K562 (cell line): ENCODE results near the gene GPR37L1. TPM values are rescaled to one million over a fixed set of nuclear protein-coding genes. Genes with fewer than 3 reads are reported as not detected.

Source experiments
- CTBP1 ChIP-seq: fragments of 450-650 bp; IDR thresholded peaks from 2 replicates; pipeline ENCODE4 v1.6.1; 2016; ENCODE audit warnings: borderline replicate concordance
- HDAC1 ChIP-seq, 2 experiments: fragments of 450-650 bp; IDR thresholded peaks; 2 replicates each; pipeline ENCODE4 v1.6.1; 2016 to 2017; ENCODE audit warnings: inconsistent platforms in 1 of 2, mild to moderate bottlenecking in 1 of 2, moderate library complexity in 1 of 2
- HDAC6 ChIP-seq: IDR thresholded peaks from 2 replicates; pipeline ENCODE4 v1.6.1; 2012; ENCODE audit warnings: low read depth, mild to moderate bottlenecking, control low read depth, inconsistent platforms, low read length, moderate library complexity
- JUND ChIP-seq, 2 experiments: IDR thresholded peaks; 2 replicates in 1 of 2; 3 replicates in 1 of 2; pipeline ENCODE4 v1.6.1; 2011; ENCODE audit warnings: borderline replicate concordance in 2 of 2, low read depth in 2 of 2, low read length in 2 of 2, improper control_type of control experiment in 1 of 2, missing biosample characterization in 1 of 2, missing genetic modification characterization in 1 of 2, missing genetic modification reagents in 1 of 2
- SRSF3 ChIP-seq: fragments of 200-400 bp; formaldehyde crosslinking; IDR thresholded peaks from 2 replicates; pipeline ENCODE4 v1.6.1; 2016; ENCODE audit warnings: mild to moderate bottlenecking, low read length, moderate library complexity; ENCODE audit not compliant: insufficient read depth
- TRIM28 ChIP-seq: fragments of 450-650 bp; IDR thresholded peaks from 2 replicates; pipeline ENCODE4 v1.6.1; 2017
- ZNF12 ChIP-seq: sonication (generic); formaldehyde crosslinking; IDR thresholded peaks from 2 replicates; pipeline ENCODE4 v1.4.0; 2020; ENCODE audit warnings: mild to moderate bottlenecking, missing genetic modification reagents
- polyA plus RNA-seq, 8 experiments: library from polyadenylated mRNA; depleted of rRNA in 4 of 8; stranded (reverse) in 5 of 8; unstranded in 3 of 8; fragments of >200 nt; fragmentation: Nextera tagmentation in 2 of 8; fragmentation: Illumina TruSeq in 1 of 8; extraction: Ambion mirVana in 2 of 8; extraction: Trizol in 1 of 8; gene quantifications; 2 replicates each; pipeline versions ENCODE4 v1.2.1 to v1.2.3, GENCODE V29; 2011 to 2014; ENCODE audit warnings: inconsistent platforms in 1 of 8, missing spikeins in 1 of 8
- total RNA-seq, 7 experiments: library from RNA; depleted of rRNA in 6 of 7; stranded (reverse); fragments of >200 nt in 6 of 7; fragmentation: Illumina TruSeq in 2 of 7; extraction: Trizol in 2 of 7; gene quantifications; 2 replicates each; pipeline versions ENCODE4 v1.2.1 to v1.2.3, GENCODE V29; 2011 to 2021; ENCODE audit warnings: low replicate concordance in 1 of 7
- TF ChIP-seq, protein P1 (sequence below), 3 experiments: IDR thresholded peaks in 2 of 3; conservative IDR thresholded peaks in 1 of 3; 2 replicates each; pipeline ENCODE4 v1.5.1; 2011 to 2012; ENCODE audit warnings: low read length in 3 of 3, mild to moderate bottlenecking in 3 of 3, control low read depth in 2 of 3, improper control_type of control experiment in 1 of 3, inconsistent platforms in 1 of 3, low read depth in 1 of 3, mixed read lengths in 1 of 3, moderate library complexity in 1 of 3; ENCODE audit not compliant: insufficient read depth in 2 of 3
- TF ChIP-seq, protein P2 (sequence below), 2 experiments: fragments of 450-650 bp; conservative IDR thresholded peaks; 2 replicates each; pipeline ENCODE4 v1.6.1; 2017; ENCODE audit warnings: mild to moderate bottlenecking in 2 of 2, moderate library complexity in 2 of 2
- TF ChIP-seq, protein P3 (sequence below), 2 experiments: fragments of 450-650 bp; formaldehyde crosslinking in 1 of 2; IDR thresholded peaks; 2 replicates each; pipeline versions ENCODE4 v1.4.0 to v1.6.1; 2014 to 2020; ENCODE audit warnings: mild to moderate bottlenecking in 2 of 2, borderline replicate concordance in 1 of 2, low read depth in 1 of 2
- TF ChIP-seq, protein P4 (sequence below): fragments of 250-450 bp; sonication (Bioruptor Pico); IDR thresholded peaks from 2 replicates; pipeline ENCODE4 v1.8.0; 2021; ENCODE audit warnings: moderate library complexity, mild to moderate bottlenecking, inconsistent platforms

GPR37L1 gene
- total and polyA plus RNA-seq, 9 of the 15 experiments (the other 6 are each of a cell fraction or from before 2014, with no cell fraction given): not detected

DNA sequence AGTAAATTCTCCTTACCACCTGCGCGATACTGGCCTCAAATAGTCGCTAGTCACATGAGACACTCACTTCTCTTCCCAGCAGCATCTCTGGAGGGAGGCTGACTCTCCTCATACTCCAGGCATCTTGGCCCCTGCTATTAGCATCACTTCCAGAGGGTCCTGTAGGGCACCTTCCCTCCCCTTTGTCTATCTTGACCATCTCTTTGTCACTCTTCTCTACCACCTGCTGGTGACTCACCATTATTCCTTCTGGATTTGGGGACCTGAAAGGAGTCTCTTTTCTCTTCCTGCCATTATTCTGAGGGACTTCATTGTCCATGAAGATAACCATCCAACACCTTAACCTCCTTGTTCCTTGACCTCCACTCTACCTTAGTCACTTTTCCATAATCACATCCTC is 31.7 kb upstream of the GPR37L1 start (continued):
- TF ChIP-seq, protein P1, sequence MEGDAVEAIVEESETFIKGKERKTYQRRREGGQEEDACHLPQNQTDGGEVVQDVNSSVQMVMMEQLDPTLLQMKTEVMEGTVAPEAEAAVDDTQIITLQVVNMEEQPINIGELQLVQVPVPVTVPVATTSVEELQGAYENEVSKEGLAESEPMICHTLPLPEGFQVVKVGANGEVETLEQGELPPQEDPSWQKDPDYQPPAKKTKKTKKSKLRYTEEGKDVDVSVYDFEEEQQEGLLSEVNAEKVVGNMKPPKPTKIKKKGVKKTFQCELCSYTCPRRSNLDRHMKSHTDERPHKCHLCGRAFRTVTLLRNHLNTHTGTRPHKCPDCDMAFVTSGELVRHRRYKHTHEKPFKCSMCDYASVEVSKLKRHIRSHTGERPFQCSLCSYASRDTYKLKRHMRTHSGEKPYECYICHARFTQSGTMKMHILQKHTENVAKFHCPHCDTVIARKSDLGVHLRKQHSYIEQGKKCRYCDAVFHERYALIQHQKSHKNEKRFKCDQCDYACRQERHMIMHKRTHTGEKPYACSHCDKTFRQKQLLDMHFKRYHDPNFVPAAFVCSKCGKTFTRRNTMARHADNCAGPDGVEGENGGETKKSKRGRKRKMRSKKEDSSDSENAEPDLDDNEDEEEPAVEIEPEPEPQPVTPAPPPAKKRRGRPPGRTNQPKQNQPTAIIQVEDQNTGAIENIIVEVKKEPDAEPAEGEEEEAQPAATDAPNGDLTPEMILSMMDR (IDR thresholded peaks at IDR 0.05 in 2 of 3, conservative IDR thresholded peaks at IDR 0.05 in 1 of 3; ENCODE audit: insufficient read depth in 2 of 3, low read depth in 1 of 3, low read length in 3 of 3): peak in 2 of 3 experiments; percentile 23 to 38; a peak in 2 of 6 replicates
- peak; percentile 89 for TF ChIP-seq CTBP1
- TF ChIP-seq TRIM28: no peak
- TF ChIP-seq ZNF12 (CRISPR knock-in tag): peak; percentile 67; the same call in 1 of the 2 replicates
- no peak for TF ChIP-seq SRSF3
- TF ChIP-seq, protein P2, sequence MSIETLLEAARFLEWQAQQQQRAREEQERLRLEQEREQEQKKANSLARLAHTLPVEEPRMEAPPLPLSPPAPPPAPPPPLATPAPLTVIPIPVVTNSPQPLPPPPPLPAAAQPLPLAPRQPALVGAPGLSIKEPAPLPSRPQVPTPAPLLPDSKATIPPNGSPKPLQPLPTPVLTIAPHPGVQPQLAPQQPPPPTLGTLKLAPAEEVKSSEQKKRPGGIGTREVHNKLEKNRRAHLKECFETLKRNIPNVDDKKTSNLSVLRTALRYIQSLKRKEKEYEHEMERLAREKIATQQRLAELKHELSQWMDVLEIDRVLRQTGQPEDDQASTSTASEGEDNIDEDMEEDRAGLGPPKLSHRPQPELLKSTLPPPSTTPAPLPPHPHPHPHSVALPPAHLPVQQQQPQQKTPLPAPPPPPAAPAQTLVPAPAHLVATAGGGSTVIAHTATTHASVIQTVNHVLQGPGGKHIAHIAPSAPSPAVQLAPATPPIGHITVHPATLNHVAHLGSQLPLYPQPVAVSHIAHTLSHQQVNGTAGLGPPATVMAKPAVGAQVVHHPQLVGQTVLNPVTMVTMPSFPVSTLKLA (conservative IDR thresholded peaks at IDR 0.05): no peak
- 0 out of 2 replicates have a peak, but pooled peaks have one; percentile 13 for TF ChIP-seq JUND (IDR thresholded peaks at IDR 0.05; ENCODE audit: borderline replicate concordance, low read depth, low read length)
- no peak for TF ChIP-seq JUND (tag; IDR thresholded peaks at IDR 0.05; ENCODE audit: borderline replicate concordance, low read depth, low read length)
- TF ChIP-seq, protein P3, sequence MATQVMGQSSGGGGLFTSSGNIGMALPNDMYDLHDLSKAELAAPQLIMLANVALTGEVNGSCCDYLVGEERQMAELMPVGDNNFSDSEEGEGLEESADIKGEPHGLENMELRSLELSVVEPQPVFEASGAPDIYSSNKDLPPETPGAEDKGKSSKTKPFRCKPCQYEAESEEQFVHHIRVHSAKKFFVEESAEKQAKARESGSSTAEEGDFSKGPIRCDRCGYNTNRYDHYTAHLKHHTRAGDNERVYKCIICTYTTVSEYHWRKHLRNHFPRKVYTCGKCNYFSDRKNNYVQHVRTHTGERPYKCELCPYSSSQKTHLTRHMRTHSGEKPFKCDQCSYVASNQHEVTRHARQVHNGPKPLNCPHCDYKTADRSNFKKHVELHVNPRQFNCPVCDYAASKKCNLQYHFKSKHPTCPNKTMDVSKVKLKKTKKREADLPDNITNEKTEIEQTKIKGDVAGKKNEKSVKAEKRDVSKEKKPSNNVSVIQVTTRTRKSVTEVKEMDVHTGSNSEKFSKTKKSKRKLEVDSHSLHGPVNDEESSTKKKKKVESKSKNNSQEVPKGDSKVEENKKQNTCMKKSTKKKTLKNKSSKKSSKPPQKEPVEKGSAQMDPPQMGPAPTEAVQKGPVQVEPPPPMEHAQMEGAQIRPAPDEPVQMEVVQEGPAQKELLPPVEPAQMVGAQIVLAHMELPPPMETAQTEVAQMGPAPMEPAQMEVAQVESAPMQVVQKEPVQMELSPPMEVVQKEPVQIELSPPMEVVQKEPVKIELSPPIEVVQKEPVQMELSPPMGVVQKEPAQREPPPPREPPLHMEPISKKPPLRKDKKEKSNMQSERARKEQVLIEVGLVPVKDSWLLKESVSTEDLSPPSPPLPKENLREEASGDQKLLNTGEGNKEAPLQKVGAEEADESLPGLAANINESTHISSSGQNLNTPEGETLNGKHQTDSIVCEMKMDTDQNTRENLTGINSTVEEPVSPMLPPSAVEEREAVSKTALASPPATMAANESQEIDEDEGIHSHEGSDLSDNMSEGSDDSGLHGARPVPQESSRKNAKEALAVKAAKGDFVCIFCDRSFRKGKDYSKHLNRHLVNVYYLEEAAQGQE (IDR thresholded peaks at IDR 0.05; ENCODE audit: borderline replicate concordance): peak; percentile 63; the same call in 1 of the 2 replicates
- TF ChIP-seq, protein P3 (CRISPR knock-in tag; IDR thresholded peaks at IDR 0.05; ENCODE audit: low read depth): no peak
- TF ChIP-seq, protein P4, sequence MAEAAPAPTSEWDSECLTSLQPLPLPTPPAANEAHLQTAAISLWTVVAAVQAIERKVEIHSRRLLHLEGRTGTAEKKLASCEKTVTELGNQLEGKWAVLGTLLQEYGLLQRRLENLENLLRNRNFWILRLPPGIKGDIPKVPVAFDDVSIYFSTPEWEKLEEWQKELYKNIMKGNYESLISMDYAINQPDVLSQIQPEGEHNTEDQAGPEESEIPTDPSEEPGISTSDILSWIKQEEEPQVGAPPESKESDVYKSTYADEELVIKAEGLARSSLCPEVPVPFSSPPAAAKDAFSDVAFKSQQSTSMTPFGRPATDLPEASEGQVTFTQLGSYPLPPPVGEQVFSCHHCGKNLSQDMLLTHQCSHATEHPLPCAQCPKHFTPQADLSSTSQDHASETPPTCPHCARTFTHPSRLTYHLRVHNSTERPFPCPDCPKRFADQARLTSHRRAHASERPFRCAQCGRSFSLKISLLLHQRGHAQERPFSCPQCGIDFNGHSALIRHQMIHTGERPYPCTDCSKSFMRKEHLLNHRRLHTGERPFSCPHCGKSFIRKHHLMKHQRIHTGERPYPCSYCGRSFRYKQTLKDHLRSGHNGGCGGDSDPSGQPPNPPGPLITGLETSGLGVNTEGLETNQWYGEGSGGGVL: no peak
- TF ChIP-seq HDAC1 (IDR thresholded peaks at IDR 0.05): 0 out of 4 replicates have a peak, but pooled peaks of 1 of the 2 experiments have one; percentile 35
- TF ChIP-seq HDAC6: no peak
